ENCODE results near the gene NOS2.

GRCh38 chr17:27762527-27763305 is 37.6 kb downstream of the NOS2 start:
- TF ChIP-seq, protein P1, sequence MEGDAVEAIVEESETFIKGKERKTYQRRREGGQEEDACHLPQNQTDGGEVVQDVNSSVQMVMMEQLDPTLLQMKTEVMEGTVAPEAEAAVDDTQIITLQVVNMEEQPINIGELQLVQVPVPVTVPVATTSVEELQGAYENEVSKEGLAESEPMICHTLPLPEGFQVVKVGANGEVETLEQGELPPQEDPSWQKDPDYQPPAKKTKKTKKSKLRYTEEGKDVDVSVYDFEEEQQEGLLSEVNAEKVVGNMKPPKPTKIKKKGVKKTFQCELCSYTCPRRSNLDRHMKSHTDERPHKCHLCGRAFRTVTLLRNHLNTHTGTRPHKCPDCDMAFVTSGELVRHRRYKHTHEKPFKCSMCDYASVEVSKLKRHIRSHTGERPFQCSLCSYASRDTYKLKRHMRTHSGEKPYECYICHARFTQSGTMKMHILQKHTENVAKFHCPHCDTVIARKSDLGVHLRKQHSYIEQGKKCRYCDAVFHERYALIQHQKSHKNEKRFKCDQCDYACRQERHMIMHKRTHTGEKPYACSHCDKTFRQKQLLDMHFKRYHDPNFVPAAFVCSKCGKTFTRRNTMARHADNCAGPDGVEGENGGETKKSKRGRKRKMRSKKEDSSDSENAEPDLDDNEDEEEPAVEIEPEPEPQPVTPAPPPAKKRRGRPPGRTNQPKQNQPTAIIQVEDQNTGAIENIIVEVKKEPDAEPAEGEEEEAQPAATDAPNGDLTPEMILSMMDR (IDR thresholded peaks at IDR 0.05; ENCODE audit: low read length), result no peak
- no peak for TF ChIP-seq EZH2 (IDR thresholded peaks at IDR 0.05; ENCODE audit: borderline replicate concordance, low read length)
